Smooth muscle cell (in vitro differentiated cells): ENCODE data around the gene DHX57. TPM values are rescaled to one million over a fixed set of nuclear protein-coding genes. Genes with fewer than 3 reads are reported as not detected.
"Not testable (repeated sequence)": the region's sequence is repeated elsewhere in the genome, so short reads cannot be mapped to it uniquely, and the experiment has no call there.

ENCODE experiments used
- DNase-seq: peaks from one replicate; lab custom pipeline; 2025; ENCODE audit not compliant: unreplicated experiment; lab: John Stamatoyannopoulos, UW
- H2AFZ ChIP-seq: fragments of 200-600 bp; sonication (generic); 2 replicates; pipeline ENCODE4 v1.6.0; 2016; ENCODE audit warnings: antibody characterized with exemption, low read depth, mild to moderate bottlenecking
- H3F3A ChIP-seq: fragments of 200-600 bp; sonication (generic); 2 replicates; pipeline ENCODE4 v1.6.0; 2017; ENCODE audit warnings: antibody characterized with exemption, low read depth
- H3K27ac ChIP-seq: fragments of 200-600 bp; sonication (generic); 2 replicates; pipeline ENCODE4 v1.5.1; 2016; ENCODE audit warnings: low read depth, mild to moderate bottlenecking
- H3K27me3 ChIP-seq: fragments of 200-600 bp; sonication (generic); 2 replicates; pipeline ENCODE4 v1.6.1; 2016; ENCODE audit warnings: low read depth, mild to moderate bottlenecking
- H3K36me3 ChIP-seq: fragments of 200-600 bp; sonication (generic); 2 replicates; pipeline ENCODE4 v1.5.1; 2016; ENCODE audit warnings: low read depth
- H3K4me1 ChIP-seq: fragments of 200-600 bp; sonication (generic); 2 replicates; pipeline ENCODE4 v1.5.1; 2016; ENCODE audit warnings: low read depth
- H3K4me2 ChIP-seq: fragments of 200-600 bp; sonication (generic); 2 replicates; pipeline ENCODE4 v1.6.0; 2016; ENCODE audit warnings: mild to moderate bottlenecking
- H3K4me3 ChIP-seq: fragments of 200-600 bp; sonication (generic); 2 replicates; pipeline ENCODE4 v1.5.1; 2016; ENCODE audit warnings: mild to moderate bottlenecking
- H3K79me2 ChIP-seq: fragments of 200-600 bp; sonication (generic); 2 replicates; pipeline ENCODE4 v1.6.0; 2016; ENCODE audit warnings: low read depth, mild to moderate bottlenecking
- H3K9ac ChIP-seq: fragments of 200-600 bp; sonication (generic); 2 replicates; pipeline ENCODE4 v1.6.0; 2016; ENCODE audit warnings: low read depth
- H3K9me3 ChIP-seq: fragments of 200-600 bp; sonication (generic); replicated peaks from 2 replicates; pipeline ENCODE4 v1.5.1; 2016; ENCODE audit warnings: low read depth
- H4K20me1 ChIP-seq: fragments of 200-600 bp; sonication (generic); 2 replicates; pipeline ENCODE4 v1.6.0; 2016; ENCODE audit warnings: low read depth
- WGBS: methylation state at CpG from one replicate; pipeline ENCODE4 v1.1.7; 2016; ENCODE audit warnings: low lambda C conversion rate; 5-methylcytosine and 5-hydroxymethylcytosine counted together
- polyA plus RNA-seq: library from polyadenylated mRNA; unstranded; fragments of >200 nt; fragmentation: Nextera tagmentation; extraction: Ambion mirVana; gene quantifications from 2 replicates; pipeline ENCODE4 v1.2.1, GENCODE V29; 2016
- total RNA-seq: library from RNA; depleted of rRNA; stranded (reverse); fragments of >200 nt; gene quantifications from 2 replicates; pipeline ENCODE4 v1.2.3, GENCODE V29; 2014
- TF ChIP-seq, protein P1 (sequence below): fragments of 200-600 bp; sonication (generic); IDR thresholded peaks from 2 replicates; pipeline ENCODE4 v1.5.1; 2017; ENCODE audit warnings: borderline replicate concordance, mild to moderate bottlenecking, antibody characterized with exemption; ENCODE audit not compliant: insufficient read depth, poor library complexity, severe bottlenecking

Gene DHX57
- total and polyA plus RNA-seq, 2 experiments from 2014 or later = 10.8 to 16.8 TPM

DNA sequence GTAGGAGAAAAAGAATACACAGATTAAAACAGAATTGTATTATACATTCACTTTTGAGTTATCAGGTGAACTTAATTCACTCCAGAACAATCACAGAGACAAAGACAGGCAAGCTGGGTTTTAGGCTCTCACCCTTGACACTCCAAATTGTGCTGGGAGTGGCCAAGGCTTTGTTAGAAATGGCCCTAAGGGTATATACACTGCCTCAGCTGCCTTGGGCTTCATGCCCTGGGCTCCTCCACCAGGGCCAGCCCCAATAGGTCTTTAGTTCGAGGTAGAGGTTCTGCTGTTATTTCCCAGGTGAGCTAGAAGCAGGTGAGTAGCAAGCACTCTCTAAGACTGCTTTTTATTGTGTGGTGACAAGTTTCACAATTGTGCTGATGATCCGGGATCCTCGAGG is 77.8 kb downstream of the DHX57 start:
- 90% methylated on average over 3 of the region's 3 CpGs for WGBS
- Histone ChIP-seq H3K4me3 (no peak overlapping the region), H3K79me2 (no peaks in the 10 kb centered on the region), H3K36me3 (peaks cover 3% of the 10 kb centered on the region), H3K9me3 (no peaks in the 10 kb centered on the region), H3K27ac (peak overlapping the region; percentile 2), H4K20me1 (no peaks in the 10 kb centered on the region), H3F3A (no peaks in the 10 kb centered on the region), H3K4me2 (no peak overlapping the region), H2AFZ (no peak overlapping the region), H3K27me3 (no peaks in the 10 kb centered on the region), H3K4me1 (no peaks in the 10 kb centered on the region), H3K9ac (no peak overlapping the region)
- DNase-seq = no peak
- TF ChIP-seq, protein P1, sequence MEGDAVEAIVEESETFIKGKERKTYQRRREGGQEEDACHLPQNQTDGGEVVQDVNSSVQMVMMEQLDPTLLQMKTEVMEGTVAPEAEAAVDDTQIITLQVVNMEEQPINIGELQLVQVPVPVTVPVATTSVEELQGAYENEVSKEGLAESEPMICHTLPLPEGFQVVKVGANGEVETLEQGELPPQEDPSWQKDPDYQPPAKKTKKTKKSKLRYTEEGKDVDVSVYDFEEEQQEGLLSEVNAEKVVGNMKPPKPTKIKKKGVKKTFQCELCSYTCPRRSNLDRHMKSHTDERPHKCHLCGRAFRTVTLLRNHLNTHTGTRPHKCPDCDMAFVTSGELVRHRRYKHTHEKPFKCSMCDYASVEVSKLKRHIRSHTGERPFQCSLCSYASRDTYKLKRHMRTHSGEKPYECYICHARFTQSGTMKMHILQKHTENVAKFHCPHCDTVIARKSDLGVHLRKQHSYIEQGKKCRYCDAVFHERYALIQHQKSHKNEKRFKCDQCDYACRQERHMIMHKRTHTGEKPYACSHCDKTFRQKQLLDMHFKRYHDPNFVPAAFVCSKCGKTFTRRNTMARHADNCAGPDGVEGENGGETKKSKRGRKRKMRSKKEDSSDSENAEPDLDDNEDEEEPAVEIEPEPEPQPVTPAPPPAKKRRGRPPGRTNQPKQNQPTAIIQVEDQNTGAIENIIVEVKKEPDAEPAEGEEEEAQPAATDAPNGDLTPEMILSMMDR = no peak

DNA sequence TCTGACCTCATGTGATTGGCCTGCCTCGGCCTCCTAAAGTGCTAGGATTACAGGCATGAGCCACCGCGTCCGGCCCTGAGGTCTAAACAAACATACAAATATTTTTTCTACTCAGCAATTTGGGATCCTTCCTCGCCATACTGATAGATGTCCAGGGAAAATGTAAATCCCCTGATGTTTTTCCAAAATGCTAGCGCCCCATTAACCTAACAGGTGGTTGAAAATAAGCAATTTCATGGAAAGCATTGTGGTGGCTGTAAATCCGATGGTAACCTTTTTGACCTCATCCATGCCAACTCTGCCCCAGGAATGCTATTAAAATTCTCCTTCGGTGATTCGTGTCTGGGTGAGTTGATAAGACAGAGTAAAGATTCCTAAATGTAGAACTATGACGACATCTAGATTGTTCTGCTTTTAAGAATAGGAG is 78.5 kb downstream of the DHX57 start:
- no peak overlapping the region for H3K27ac ChIP-seq
- TF ChIP-seq, protein P1 = no peak
- no peaks in the 10 kb centered on the region for H4K20me1 ChIP-seq
- no peak overlapping the region for H3K9ac ChIP-seq
- H3K4me1 ChIP-seq = no peaks in the 10 kb centered on the region
- WGBS = 48% methylated on average over 10 of the region's 10 CpGs
- no peaks in the 10 kb centered on the region for H3K79me2 ChIP-seq
- DNase-seq = no peak
- H3K4me2 ChIP-seq = no peak overlapping the region
- no peaks in the 10 kb centered on the region for H3K9me3 ChIP-seq
- peaks cover 3% of the 10 kb centered on the region for H3K36me3 ChIP-seq
- no peak overlapping the region for H3K4me3 ChIP-seq
- no peak overlapping the region for H2AFZ ChIP-seq
- H3F3A ChIP-seq = no peaks in the 10 kb centered on the region
- H3K27me3 ChIP-seq = no peaks in the 10 kb centered on the region

GRCh38 chr2:38795016-38795415 is 80.7 kb downstream of the DHX57 start:
- 93% methylated on average over 7 of the region's 7 CpGs for WGBS
- H2AFZ ChIP-seq, DNase-seq, H3K9ac ChIP-seq, H3K36me3 ChIP-seq, H3K4me3 ChIP-seq, H3K27ac ChIP-seq, H3F3A ChIP-seq, H3K9me3 ChIP-seq, H3K79me2 ChIP-seq, H3K27me3 ChIP-seq, H3K4me2 ChIP-seq, H3K4me1 ChIP-seq, H4K20me1 ChIP-seq: not testable (repeated sequence)

GRCh38 chr2:38794235-38794946 is 81.3 kb downstream of the DHX57 start:
- Histone ChIP-seq H4K20me1 (no peaks in the 10 kb centered on the region), H3K36me3 (no peaks in the 10 kb centered on the region), H3K27ac (no peak overlapping the region), H3K79me2 (no peaks in the 10 kb centered on the region), H3F3A (no peaks in the 10 kb centered on the region), H3K9me3 (no peaks in the 10 kb centered on the region), H3K4me2 (no peak overlapping the region), H3K9ac (no peak overlapping the region), H2AFZ (no peak overlapping the region), H3K4me3 (no peak overlapping the region), H3K4me1 (no peaks in the 10 kb centered on the region), H3K27me3 (no peaks in the 10 kb centered on the region)
- TF ChIP-seq, protein P1 = no peak
- DNase-seq = no peak
- WGBS = 82% methylated on average over 7 of the region's 7 CpGs
